ENCODE results near the gene ACSL5.
"Not testable (repeated sequence)": the region's sequence is repeated elsewhere in the genome, so short reads cannot be mapped to it uniquely, and the experiment has no call there.

ACSL5 gene

GRCh38 chr10:112374724-112375541 lies 1.0 kb downstream of the ACSL5 start:
- DNase-seq (ENCODE audit: low read depth, low spot score) = no peak

- DNase-seq (ENCODE audit: low read depth, low spot score) = no peak
These were observed 1.9 kb downstream of the ACSL5 start for GRCh38 chr10:112375721-112376395.

GRCh38 chr10:112376396-112376790 lies 2.5 kb downstream of the ACSL5 start:
- DNase-seq (ENCODE audit: low read depth, low spot score) = no peak

- not testable (repeated sequence) for DNase-seq (ENCODE audit: low read depth, low spot score)
These were observed 3.2 kb downstream of the ACSL5 start for GRCh38 chr10:112377116-112377515.

GRCh38 chr10:112379635-112380296 lies 5.8 kb downstream of the ACSL5 start:
- no peak for DNase-seq (ENCODE audit: low read depth, low spot score)

GRCh38 chr10:112382515-112383235 lies 8.8 kb downstream of the ACSL5 start:
- no peak for DNase-seq (ENCODE audit: low read depth, low spot score)

- no peak for DNase-seq (ENCODE audit: low read depth, low spot score)
These were observed 9.4 kb downstream of the ACSL5 start for GRCh38 chr10:112383325-112383724.

GRCh38 chr10:112384141-112384540 lies 10.2 kb downstream of the ACSL5 start:
- no peak for DNase-seq (ENCODE audit: low read depth, low spot score)

- DNase-seq (ENCODE audit: low read depth, low spot score) = no peak
These were observed 11.3 kb downstream of the ACSL5 start for GRCh38 chr10:112385201-112385600.

- DNase-seq (ENCODE audit: low read depth, low spot score) = not testable (repeated sequence)
These were observed 14.1 kb downstream of the ACSL5 start for GRCh38 chr10:112388056-112388455.

GRCh38 chr10:112388548-112388947 lies 14.6 kb downstream of the ACSL5 start:
- DNase-seq (ENCODE audit: low read depth, low spot score) = no peak

GRCh38 chr10:112389271-112389822 lies 15.4 kb downstream of the ACSL5 start:
- no peak for DNase-seq (ENCODE audit: low read depth, low spot score)

- no peak for DNase-seq (ENCODE audit: low read depth, low spot score)
These were observed 16.3 kb downstream of the ACSL5 start for GRCh38 chr10:112390125-112390703.

GRCh38 chr10:112393341-112393740 lies 19.4 kb downstream of the ACSL5 start:
- DNase-seq (ENCODE audit: low read depth, low spot score) = no peak

GRCh38 chr10:112393827-112394226 lies 19.9 kb downstream of the ACSL5 start:
- no peak for DNase-seq (ENCODE audit: low read depth, low spot score)

- DNase-seq (ENCODE audit: low read depth, low spot score) = no peak
These were observed 20.6 kb downstream of the ACSL5 start for GRCh38 chr10:112394475-112394875.

- no peak for DNase-seq (ENCODE audit: low read depth, low spot score)
These were observed 22.1 kb downstream of the ACSL5 start for GRCh38 chr10:112395809-112396530.

GRCh38 chr10:112397592-112397991 lies 23.7 kb downstream of the ACSL5 start:
- DNase-seq (ENCODE audit: low read depth, low spot score) = no peak

- DNase-seq (ENCODE audit: low read depth, low spot score) = no peak
These were observed 29.0 kb downstream of the ACSL5 start for GRCh38 chr10:112402917-112403316.

GRCh38 chr10:112404617-112405016 lies 30.7 kb downstream of the ACSL5 start:
- DNase-seq (ENCODE audit: low read depth, low spot score) = no peak
